HUDEP-2 (cell line): Measurements from ENCODE around the gene ZNF84.

Experiments
- DNase-seq, 76 experiments: peaks; one replicate each; lab custom pipeline; 2025; ENCODE audit not compliant: unreplicated experiment in 76 of 76; lab: John Stamatoyannopoulos, UW

ZNF84 gene

GRCh38 chr12:133037207-133038005 is at the start of gene ZNF84:
ZNF84 (plus strand) TSS chr12:133037509; CDS start chr12:133041468, 3,959 bp downstream.
- DNase-seq, result peak; percentile 23 to 97 (median 91)

GRCh38 chr12:132998741-132999140 is 38.6 kb upstream of the ZNF84 start:
- no peak for DNase-seq

GRCh38 chr12:133010657-133011297 is 26.5 kb upstream of the ZNF84 start:
- DNase-seq, result no peak

- DNase-seq, result no peak
These were observed 13.7 kb upstream of the ZNF84 start for GRCh38 chr12:133023566-133023965.

GRCh38 chr12:133026996-133027395 is 10.3 kb upstream of the ZNF84 start:
- DNase-seq, result no peak

GRCh38 chr12:133038118-133038709 is 905 bp downstream of the ZNF84 start:
- peak in 3 of 76 experiments; percentile 0 to 8 (median 1) for DNase-seq

GRCh38 chr12:133046698-133047097 is 9.4 kb downstream of the ZNF84 start:
- no peak for DNase-seq

GRCh38 chr12:133057446-133057845 is 20.1 kb downstream of the ZNF84 start:
- no peak for DNase-seq

- DNase-seq, result no peak
These were observed 21.1 kb downstream of the ZNF84 start for GRCh38 chr12:133058203-133059113.

- DNase-seq, result no peak
These were observed 24.6 kb downstream of the ZNF84 start for GRCh38 chr12:133061954-133062353.

GRCh38 chr12:133063556-133063955 is 26.2 kb downstream of the ZNF84 start:
- no peak for DNase-seq

GRCh38 chr12:133073836-133074235 is 36.5 kb downstream of the ZNF84 start:
- DNase-seq, result no peak

GRCh38 chr12:133080026-133080367 is 42.7 kb downstream of the ZNF84 start:
- peak in 73 of 76 experiments; percentile 87 to 98 (median 95) for DNase-seq

GRCh38 chr12:133080368-133081158 is 43.3 kb downstream of the ZNF84 start, which contains the start of gene ZNF140:
ZNF140 (plus strand) TSS chr12:133080923; CDS start chr12:133081321, 398 bp downstream.
- peak; percentile 38 to 94 (median 86) for DNase-seq

GRCh38 chr12:133081159-133081780 is 44.0 kb downstream of the ZNF84 start:
- peak in 15 of 76 experiments; percentile 3 to 69 (median 49) for DNase-seq

- no peak for DNase-seq
These were observed 46.0 kb downstream of the ZNF84 start for GRCh38 chr12:133083345-133083744.

GRCh38 chr12:133105620-133106019 is 68.3 kb downstream of the ZNF84 start:
- no peak for DNase-seq

- no peak for DNase-seq
These were observed 68.9 kb downstream of the ZNF84 start for GRCh38 chr12:133106253-133106652.

GRCh38 chr12:133107121-133107520 is 69.8 kb downstream of the ZNF84 start:
- no peak for DNase-seq
